Measurements from ENCODE around the gene ZSWIM8.
"Not testable (repeated sequence)": the region's sequence is repeated elsewhere in the genome, so short reads cannot be mapped to it uniquely, and the experiment has no call there.

The ZSWIM8 gene

GRCh38 chr10:73814896-73815718, 29.7 kb downstream of the ZSWIM8 start:
- no peak for DNase-seq (ENCODE audit: low read depth)

- DNase-seq (ENCODE audit: low read depth): no peak
Observed at GRCh38 chr10:73815719-73816030, 30.3 kb downstream of the ZSWIM8 start.

GRCh38 chr10:73816917-73817729, 31.7 kb downstream of the ZSWIM8 start:
- DNase-seq (ENCODE audit: low read depth): no peak

- no peak for DNase-seq (ENCODE audit: low read depth)
Observed at GRCh38 chr10:73817826-73818225, 32.4 kb downstream of the ZSWIM8 start.

- DNase-seq (ENCODE audit: low read depth): no peak
Observed at GRCh38 chr10:73818402-73818801, 33.0 kb downstream of the ZSWIM8 start.

- DNase-seq (ENCODE audit: low read depth): no peak
Observed at GRCh38 chr10:73819081-73819480, 33.7 kb downstream of the ZSWIM8 start.

- DNase-seq (ENCODE audit: low read depth): no peak
Observed at GRCh38 chr10:73819513-73820093, 34.2 kb downstream of the ZSWIM8 start.

- no peak for DNase-seq (ENCODE audit: low read depth)
Observed at GRCh38 chr10:73823391-73823790, 38.0 kb downstream of the ZSWIM8 start.

GRCh38 chr10:73824146-73824725, 38.8 kb downstream of the ZSWIM8 start:
- no peak for DNase-seq (ENCODE audit: low read depth)

- DNase-seq (ENCODE audit: low read depth): no peak
Observed at GRCh38 chr10:73827346-73828089, 42.1 kb downstream of the ZSWIM8 start.

- DNase-seq (ENCODE audit: low read depth): no peak
Observed at GRCh38 chr10:73828161-73828560, 42.8 kb downstream of the ZSWIM8 start.

- DNase-seq (ENCODE audit: low read depth): not testable (repeated sequence)
Observed at GRCh38 chr10:73829090-73829489, 43.7 kb downstream of the ZSWIM8 start.

- DNase-seq (ENCODE audit: low read depth): no peak
Observed at GRCh38 chr10:73836427-73836980, 51.1 kb downstream of the ZSWIM8 start.

- DNase-seq (ENCODE audit: low read depth): no peak
Observed at GRCh38 chr10:73837072-73837471, 51.7 kb downstream of the ZSWIM8 start.

GRCh38 chr10:73838008-73838567, 52.7 kb downstream of the ZSWIM8 start:
- no peak for DNase-seq (ENCODE audit: low read depth)

GRCh38 chr10:73838827-73839226, 53.4 kb downstream of the ZSWIM8 start:
- DNase-seq (ENCODE audit: low read depth): no peak

- no peak for DNase-seq (ENCODE audit: low read depth)
Observed at GRCh38 chr10:73839276-73839966, 54.0 kb downstream of the ZSWIM8 start.

- DNase-seq (ENCODE audit: low read depth): no peak
Observed at GRCh38 chr10:73840056-73840402, 54.6 kb downstream of the ZSWIM8 start.

- no peak for DNase-seq (ENCODE audit: low read depth)
Observed at GRCh38 chr10:73840403-73841060, 55.1 kb downstream of the ZSWIM8 start.

- DNase-seq (ENCODE audit: low read depth): no peak
Observed at GRCh38 chr10:73841061-73841421, 55.6 kb downstream of the ZSWIM8 start.
